22Rv1 (cell line): ENCODE results near the gene ATP11A.

Experiments
- ZFX ChIP-seq: fragments of 450-650 bp; IDR thresholded peaks from 2 replicates; pipeline ENCODE4 v1.6.1; 2017; ENCODE audit warnings: antibody characterized with exemption, borderline replicate concordance
- TF ChIP-seq, protein P1 (sequence below): fragments of 450-650 bp; IDR thresholded peaks from 2 replicates; pipeline ENCODE4 v1.5.1; 2017; ENCODE audit warnings: mild to moderate bottlenecking

DNA sequence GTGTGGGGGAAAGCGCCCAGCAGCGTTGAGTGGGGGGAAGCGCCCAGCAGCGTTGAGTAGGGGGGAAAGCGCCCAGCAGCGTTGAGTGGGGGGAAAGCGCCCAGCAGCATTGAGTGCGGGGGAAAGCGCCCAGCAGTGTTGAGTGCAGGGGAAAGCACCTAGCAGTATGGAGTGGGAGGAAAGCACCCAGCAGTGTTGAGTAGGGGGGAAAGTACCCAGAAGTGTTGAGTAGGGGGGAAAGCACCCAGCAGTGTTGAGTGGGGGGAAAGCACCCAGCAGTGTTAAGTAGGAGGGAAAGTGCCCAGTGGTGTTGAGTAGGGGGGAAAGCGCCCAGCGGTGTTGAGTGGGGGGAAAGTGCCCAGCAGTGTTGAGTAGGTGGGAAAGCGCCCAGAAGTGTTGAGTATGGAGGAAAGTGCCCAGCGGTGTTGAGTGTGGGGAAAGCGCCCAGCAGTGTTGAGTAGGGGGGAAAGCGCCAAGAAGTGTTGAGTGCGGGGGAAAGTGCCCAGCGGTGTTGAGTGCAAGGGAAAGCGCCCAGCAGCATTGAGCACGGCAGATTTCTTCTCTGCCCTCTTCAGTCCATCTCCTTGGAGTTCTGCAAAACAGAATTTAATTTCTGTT is 138.4 kb downstream of the ATP11A start:
- TF ChIP-seq, protein P1, sequence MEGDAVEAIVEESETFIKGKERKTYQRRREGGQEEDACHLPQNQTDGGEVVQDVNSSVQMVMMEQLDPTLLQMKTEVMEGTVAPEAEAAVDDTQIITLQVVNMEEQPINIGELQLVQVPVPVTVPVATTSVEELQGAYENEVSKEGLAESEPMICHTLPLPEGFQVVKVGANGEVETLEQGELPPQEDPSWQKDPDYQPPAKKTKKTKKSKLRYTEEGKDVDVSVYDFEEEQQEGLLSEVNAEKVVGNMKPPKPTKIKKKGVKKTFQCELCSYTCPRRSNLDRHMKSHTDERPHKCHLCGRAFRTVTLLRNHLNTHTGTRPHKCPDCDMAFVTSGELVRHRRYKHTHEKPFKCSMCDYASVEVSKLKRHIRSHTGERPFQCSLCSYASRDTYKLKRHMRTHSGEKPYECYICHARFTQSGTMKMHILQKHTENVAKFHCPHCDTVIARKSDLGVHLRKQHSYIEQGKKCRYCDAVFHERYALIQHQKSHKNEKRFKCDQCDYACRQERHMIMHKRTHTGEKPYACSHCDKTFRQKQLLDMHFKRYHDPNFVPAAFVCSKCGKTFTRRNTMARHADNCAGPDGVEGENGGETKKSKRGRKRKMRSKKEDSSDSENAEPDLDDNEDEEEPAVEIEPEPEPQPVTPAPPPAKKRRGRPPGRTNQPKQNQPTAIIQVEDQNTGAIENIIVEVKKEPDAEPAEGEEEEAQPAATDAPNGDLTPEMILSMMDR: no peak
- no peak for TF ChIP-seq ZFX
